Endothelial cell (in vitro differentiated cells): ENCODE results near the gene DNMT1. TPM values are rescaled to one million over a fixed set of nuclear protein-coding genes. Genes with fewer than 3 reads are reported as not detected.

Source experiments
- DNase-seq: peaks from one replicate; pipeline ENCODE4 v3.0.0; 2021; ENCODE audit warnings: low spot score
- H3K27ac Mint-ChIP-seq: one replicate; pipeline ENCODE4 v1.8.0; 2021; ENCODE audit warnings: mixed read lengths, inconsistent platforms; ENCODE audit not compliant: unreplicated experiment
- H3K27me3 Mint-ChIP-seq: one replicate; pipeline ENCODE4 v1.8.0; 2021; ENCODE audit warnings: mild to moderate bottlenecking, moderate library complexity, mixed read lengths, inconsistent platforms; ENCODE audit not compliant: unreplicated experiment
- H3K36me3 Mint-ChIP-seq: one replicate; pipeline ENCODE4 v1.8.0; 2021; ENCODE audit warnings: mild to moderate bottlenecking, low read depth, mixed read lengths, inconsistent platforms; ENCODE audit not compliant: unreplicated experiment
- H3K4me1 Mint-ChIP-seq: one replicate; pipeline ENCODE4 v1.8.0; 2021; ENCODE audit warnings: mild to moderate bottlenecking, mixed read lengths, inconsistent platforms; ENCODE audit not compliant: unreplicated experiment
- H3K4me3 Mint-ChIP-seq: one replicate; pipeline ENCODE4 v1.8.0; 2021; ENCODE audit warnings: mild to moderate bottlenecking, mixed read lengths, inconsistent platforms; ENCODE audit not compliant: unreplicated experiment
- H3K9me3 Mint-ChIP-seq: one replicate; pipeline ENCODE4 v1.8.0; 2021; ENCODE audit warnings: mixed read lengths, inconsistent platforms; ENCODE audit not compliant: unreplicated experiment
- total RNA-seq: library from RNA; stranded (reverse); fragmentation: NEBNext Ultra II Directional; extraction: Animal tissue kit (Norgen Biotek cat#: 25700); gene quantifications from one replicate; pipeline ENCODE4 v1.2.1, GENCODE V29; 2021; ENCODE audit not compliant: unreplicated experiment
- TF ChIP-seq, protein P1 (sequence below): fragments of 200-600 bp; sonication (generic); IDR thresholded peaks from one replicate; pipeline ENCODE4 v1.5.0; 2021; ENCODE audit warnings: antibody characterized with exemption; ENCODE audit not compliant: unreplicated experiment

Gene DNMT1
- total RNA-seq, 1 donor from 2014 or later = 119 TPM

GRCh38 chr19:10222201-10222890 is 27.6 kb upstream of the DNMT1 start:
- H3K4me1 Mint-ChIP-seq = peaks cover 3% of the 10 kb centered on the region
- TF ChIP-seq, protein P1, sequence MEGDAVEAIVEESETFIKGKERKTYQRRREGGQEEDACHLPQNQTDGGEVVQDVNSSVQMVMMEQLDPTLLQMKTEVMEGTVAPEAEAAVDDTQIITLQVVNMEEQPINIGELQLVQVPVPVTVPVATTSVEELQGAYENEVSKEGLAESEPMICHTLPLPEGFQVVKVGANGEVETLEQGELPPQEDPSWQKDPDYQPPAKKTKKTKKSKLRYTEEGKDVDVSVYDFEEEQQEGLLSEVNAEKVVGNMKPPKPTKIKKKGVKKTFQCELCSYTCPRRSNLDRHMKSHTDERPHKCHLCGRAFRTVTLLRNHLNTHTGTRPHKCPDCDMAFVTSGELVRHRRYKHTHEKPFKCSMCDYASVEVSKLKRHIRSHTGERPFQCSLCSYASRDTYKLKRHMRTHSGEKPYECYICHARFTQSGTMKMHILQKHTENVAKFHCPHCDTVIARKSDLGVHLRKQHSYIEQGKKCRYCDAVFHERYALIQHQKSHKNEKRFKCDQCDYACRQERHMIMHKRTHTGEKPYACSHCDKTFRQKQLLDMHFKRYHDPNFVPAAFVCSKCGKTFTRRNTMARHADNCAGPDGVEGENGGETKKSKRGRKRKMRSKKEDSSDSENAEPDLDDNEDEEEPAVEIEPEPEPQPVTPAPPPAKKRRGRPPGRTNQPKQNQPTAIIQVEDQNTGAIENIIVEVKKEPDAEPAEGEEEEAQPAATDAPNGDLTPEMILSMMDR = no peak
- H3K4me3 Mint-ChIP-seq = peak overlapping the region; percentile 24
- H3K9me3 Mint-ChIP-seq = no peaks in the 10 kb centered on the region
- H3K27me3 Mint-ChIP-seq = peaks cover 3% of the 10 kb centered on the region
- peaks cover 9% of the 10 kb centered on the region for H3K36me3 Mint-ChIP-seq
- peak overlapping the region; percentile 36 for H3K27ac Mint-ChIP-seq
- DNase-seq = no peak

DNA sequence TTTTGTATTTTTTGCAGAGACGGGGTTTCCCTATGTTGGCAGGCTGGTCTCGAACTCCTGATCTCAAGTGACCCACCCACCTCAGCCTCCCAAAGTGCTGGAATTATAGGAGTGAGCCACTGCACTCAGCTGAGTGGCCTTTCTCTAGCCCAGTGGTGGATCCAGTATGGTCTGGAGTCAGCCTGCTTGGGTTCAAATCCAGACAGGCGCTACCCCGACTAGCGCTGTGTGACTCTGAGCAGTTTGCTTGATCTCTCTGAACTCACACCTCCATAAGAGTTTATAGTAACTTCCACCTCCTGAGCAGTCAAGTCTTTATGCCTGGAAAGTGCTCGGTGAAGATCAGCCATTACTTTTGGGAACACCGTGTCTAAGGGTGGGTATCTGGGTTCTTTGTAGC is 25.9 kb upstream of the DNMT1 start:
- Mint-ChIP-seq H3K27ac (no peak overlapping the region), H3K9me3 (no peaks in the 10 kb centered on the region), H3K4me3 (no peak overlapping the region), H3K27me3 (peaks cover 3% of the 10 kb centered on the region), H3K4me1 (no peaks in the 10 kb centered on the region), H3K36me3 (peaks cover 5% of the 10 kb centered on the region)
- no peak for DNase-seq
- TF ChIP-seq, protein P1 = no peak

GRCh38 chr19:10219678-10220077 is 24.9 kb upstream of the DNMT1 start:
- TF ChIP-seq, protein P1 = peak; percentile 39
- DNase-seq = no peak
- Mint-ChIP-seq H3K27ac (no peak overlapping the region), H3K4me1 (no peaks in the 10 kb centered on the region), H3K36me3 (peaks cover 5% of the 10 kb centered on the region), H3K4me3 (no peak overlapping the region), H3K27me3 (peaks cover 3% of the 10 kb centered on the region), H3K9me3 (no peaks in the 10 kb centered on the region)

- no peak overlapping the region for H3K4me3 Mint-ChIP-seq
- H3K9me3 Mint-ChIP-seq = no peaks in the 10 kb centered on the region
- no peaks in the 10 kb centered on the region for H3K27me3 Mint-ChIP-seq
- DNase-seq = no peak
- no peaks in the 10 kb centered on the region for H3K36me3 Mint-ChIP-seq
- TF ChIP-seq, protein P1 = no peak
- H3K4me1 Mint-ChIP-seq = no peaks in the 10 kb centered on the region
- no peak overlapping the region for H3K27ac Mint-ChIP-seq
Measured at GRCh38 chr19:10217085-10217484, 22.3 kb upstream of the DNMT1 start.

DNA sequence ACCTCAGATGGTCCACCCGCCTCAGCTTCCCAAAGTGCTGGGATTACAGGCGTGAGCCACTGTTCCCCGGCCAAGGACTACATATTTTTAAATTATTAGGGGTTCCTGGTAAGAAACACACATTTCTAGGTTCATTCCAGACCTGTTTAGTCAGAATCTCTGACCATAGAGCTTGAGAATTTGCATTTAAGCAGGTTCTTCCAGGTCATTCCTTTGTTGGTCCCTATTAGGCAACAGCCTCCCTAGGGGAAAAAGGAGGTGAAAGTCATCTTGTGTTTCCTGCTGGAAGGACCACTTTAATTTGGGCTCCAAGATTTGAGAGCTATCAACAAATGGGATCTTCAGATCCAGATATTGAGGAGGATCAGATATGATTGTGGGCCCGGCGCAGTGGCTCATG is 20.0 kb upstream of the DNMT1 start:
- DNase-seq = no peak
- no peaks in the 10 kb centered on the region for H3K9me3 Mint-ChIP-seq

More for the DNA sequence above, 20.0 kb upstream of the DNMT1 start:
- no peaks in the 10 kb centered on the region for H3K27me3 Mint-ChIP-seq
- TF ChIP-seq, protein P1 = no peak
- no peaks in the 10 kb centered on the region for H3K36me3 Mint-ChIP-seq
- H3K4me3 Mint-ChIP-seq = no peak overlapping the region
- H3K4me1 Mint-ChIP-seq = no peaks in the 10 kb centered on the region
- H3K27ac Mint-ChIP-seq = no peak overlapping the region
